ENCODE results near the gene NECTIN4. TPM values are rescaled to one million over a fixed set of nuclear protein-coding genes. Genes with fewer than 3 reads are reported as not detected.

NECTIN4 gene
- total and polyA plus RNA-seq, 9 donors, result 0.07 to 4.4 (median 0.21) TPM; not detected in 3

- no peak overlapping the region for H3K27ac ChIP-seq
Measured at GRCh38 chr1:161084597-161084988, 4.8 kb downstream of the NECTIN4 start.

GRCh38 chr1:161083748-161084596, 5.4 kb downstream of the NECTIN4 start:
- 54 to 62% (median 56%) methylated on average over 10 of the region's 10 CpGs for WGBS, 3 donors

More at GRCh38 chr1:161084597-161084988, 4.8 kb downstream of the NECTIN4 start:
- intact Hi-C loops (cut with DNase I), result no loop called here
- no peaks in the 10 kb centered on the region for H3K36me3 ChIP-seq
- H3K9me3 ChIP-seq, result no peaks in the 10 kb centered on the region
- H3K4me3 ChIP-seq, result no peak overlapping the region
- DNase-seq, result no peak
- 75 to 90% (median 83%) methylated on average over 1 of the region's 1 CpG for WGBS, 3 donors
- H3K4me1 ChIP-seq (ENCODE audit: insufficient read depth), result no peaks in the 10 kb centered on the region
- H3K27me3 ChIP-seq, result no peaks in the 10 kb centered on the region
- TF ChIP-seq, protein P1, sequence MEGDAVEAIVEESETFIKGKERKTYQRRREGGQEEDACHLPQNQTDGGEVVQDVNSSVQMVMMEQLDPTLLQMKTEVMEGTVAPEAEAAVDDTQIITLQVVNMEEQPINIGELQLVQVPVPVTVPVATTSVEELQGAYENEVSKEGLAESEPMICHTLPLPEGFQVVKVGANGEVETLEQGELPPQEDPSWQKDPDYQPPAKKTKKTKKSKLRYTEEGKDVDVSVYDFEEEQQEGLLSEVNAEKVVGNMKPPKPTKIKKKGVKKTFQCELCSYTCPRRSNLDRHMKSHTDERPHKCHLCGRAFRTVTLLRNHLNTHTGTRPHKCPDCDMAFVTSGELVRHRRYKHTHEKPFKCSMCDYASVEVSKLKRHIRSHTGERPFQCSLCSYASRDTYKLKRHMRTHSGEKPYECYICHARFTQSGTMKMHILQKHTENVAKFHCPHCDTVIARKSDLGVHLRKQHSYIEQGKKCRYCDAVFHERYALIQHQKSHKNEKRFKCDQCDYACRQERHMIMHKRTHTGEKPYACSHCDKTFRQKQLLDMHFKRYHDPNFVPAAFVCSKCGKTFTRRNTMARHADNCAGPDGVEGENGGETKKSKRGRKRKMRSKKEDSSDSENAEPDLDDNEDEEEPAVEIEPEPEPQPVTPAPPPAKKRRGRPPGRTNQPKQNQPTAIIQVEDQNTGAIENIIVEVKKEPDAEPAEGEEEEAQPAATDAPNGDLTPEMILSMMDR (IDR thresholded peaks at IDR 0.05), result no peak
- TF ChIP-seq POLR2A (IDR thresholded peaks at IDR 0.05) (no peak), EP300 (IDR thresholded peaks at IDR 0.05) (no peak)

GRCh38 chr1:161082996-161083747, 6.2 kb downstream of the NECTIN4 start:
- Histone ChIP-seq H3K4me1 (ENCODE audit: insufficient read depth) (no peaks in the 10 kb centered on the region), H3K27me3 (no peaks in the 10 kb centered on the region), H3K27ac (no peak overlapping the region), H3K4me3 (no peak overlapping the region), H3K9me3 (no peaks in the 10 kb centered on the region), H3K36me3 (no peaks in the 10 kb centered on the region)
- intact Hi-C loops (cut with DNase I), result no loop called here
- TF ChIP-seq EP300 (IDR thresholded peaks at IDR 0.05) (no peak), POLR2A (IDR thresholded peaks at IDR 0.05) (no peak)
- TF ChIP-seq, protein P1 (IDR thresholded peaks at IDR 0.05), result no peak
- peak in 2 of 5 donors; percentile 17 to 52 for DNase-seq
- WGBS, 3 donors, result 54 to 64% (median 57%) methylated on average over 8 of the region's 8 CpGs

More at GRCh38 chr1:161083748-161084596, 5.4 kb downstream of the NECTIN4 start:
- no peaks in the 10 kb centered on the region for H3K4me1 ChIP-seq (ENCODE audit: insufficient read depth)
- H3K36me3 ChIP-seq, result no peaks in the 10 kb centered on the region
- no peaks in the 10 kb centered on the region for H3K27me3 ChIP-seq
- H3K4me3 ChIP-seq, result no peak overlapping the region
- intact Hi-C loops (cut with DNase I), result no loop called here
- H3K27ac ChIP-seq, result no peak overlapping the region
- no peak for TF ChIP-seq EP300 (IDR thresholded peaks at IDR 0.05)
- TF ChIP-seq, protein P1 (IDR thresholded peaks at IDR 0.05), result no peak
- TF ChIP-seq POLR2A (IDR thresholded peaks at IDR 0.05), result no peak
- H3K9me3 ChIP-seq, result no peaks in the 10 kb centered on the region
- DNase-seq, result no peak

GRCh38 chr1:161082483-161082882, 6.9 kb downstream of the NECTIN4 start:
- TF ChIP-seq, protein P1 (IDR thresholded peaks at IDR 0.05), result no peak
- no peak for TF ChIP-seq POLR2A (IDR thresholded peaks at IDR 0.05)
- no peak for TF ChIP-seq EP300 (IDR thresholded peaks at IDR 0.05)
- intact Hi-C loops (cut with DNase I), result no loop called here
- 68 to 80% (median 72%) methylated on average over 2 of the region's 2 CpGs for WGBS, 3 donors

More at GRCh38 chr1:161082483-161082882, 6.9 kb downstream of the NECTIN4 start:
- Histone ChIP-seq H3K27me3 (no peaks in the 10 kb centered on the region), H3K27ac (no peak overlapping the region), H3K9me3 (no peaks in the 10 kb centered on the region), H3K36me3 (no peaks in the 10 kb centered on the region), H3K4me3 (no peak overlapping the region), H3K4me1 (ENCODE audit: insufficient read depth) (no peaks in the 10 kb centered on the region)
- DNase-seq, result no peak
